Measurements from ENCODE around the gene CHSY3.

The CHSY3 gene

DNA sequence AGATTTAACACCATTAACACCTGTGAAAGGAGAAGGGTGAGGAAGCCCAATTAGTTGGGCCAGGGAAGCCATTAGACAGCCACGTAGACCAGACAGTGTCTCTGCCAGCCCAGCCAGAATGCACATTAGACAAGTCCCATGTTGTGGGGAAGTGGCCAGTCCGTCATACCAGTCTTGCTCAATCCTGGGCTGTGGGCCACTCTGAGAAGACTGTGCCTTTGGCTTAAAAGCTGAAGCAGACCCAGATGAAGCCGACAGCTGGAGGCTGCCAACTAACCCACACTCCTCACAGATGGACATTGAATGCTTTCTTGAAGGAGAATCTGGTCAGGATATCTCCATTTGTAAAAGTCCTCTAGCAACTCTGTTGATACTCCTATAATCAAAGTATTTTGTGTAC, 128.5 kb downstream of the CHSY3 start:
- DNase-seq, result no peak

DNA sequence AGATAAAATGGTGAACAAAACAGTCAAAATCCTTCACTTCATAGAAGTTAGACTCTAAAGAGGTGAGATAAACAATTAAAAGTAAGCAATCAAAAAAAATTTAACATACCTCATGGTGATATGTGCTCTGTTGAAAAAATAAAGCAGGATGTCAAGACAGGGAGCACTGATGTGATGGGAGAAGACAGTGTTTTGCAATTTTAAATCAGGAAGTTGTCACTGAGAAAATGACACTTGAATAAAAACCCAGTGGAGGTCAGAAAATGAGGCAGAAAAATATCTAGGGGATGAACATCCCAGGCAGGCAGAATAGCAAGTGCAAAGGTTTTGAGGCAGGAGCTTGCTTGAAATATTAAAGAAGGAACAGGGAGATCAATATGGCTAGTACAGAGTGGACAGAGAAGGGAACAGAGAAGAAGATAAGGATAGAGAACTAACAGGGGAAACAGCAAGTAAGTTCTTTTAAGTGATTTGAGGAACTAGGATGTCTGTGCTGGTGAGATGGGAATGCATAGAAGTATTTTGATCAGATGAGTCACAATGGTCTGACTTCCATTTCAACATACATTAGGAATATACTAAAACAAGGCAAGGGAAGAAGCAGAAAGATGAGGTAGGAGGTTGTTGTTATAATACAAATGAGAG, 130.4 kb downstream of the CHSY3 start:
- no peak for DNase-seq

DNA sequence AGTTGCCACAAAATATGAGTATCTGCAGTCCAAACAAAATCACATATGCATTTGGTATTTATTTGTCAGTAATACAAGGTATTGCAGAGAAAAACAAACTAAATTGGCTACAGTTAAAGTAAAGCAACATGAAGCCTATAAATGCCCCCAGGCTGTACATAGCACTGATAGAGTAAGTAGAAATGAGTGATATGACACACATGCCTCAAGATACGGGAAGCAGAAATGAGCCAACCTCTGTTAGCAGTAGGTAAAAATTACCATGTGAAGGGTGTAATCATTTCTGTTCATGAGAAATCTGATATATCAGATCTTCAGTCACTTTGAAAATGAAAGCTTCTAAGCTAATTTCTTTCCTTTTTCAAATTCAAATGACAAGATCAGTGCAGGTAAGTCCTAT, 131.1 kb downstream of the CHSY3 start:
- DNase-seq, result no peak

DNA sequence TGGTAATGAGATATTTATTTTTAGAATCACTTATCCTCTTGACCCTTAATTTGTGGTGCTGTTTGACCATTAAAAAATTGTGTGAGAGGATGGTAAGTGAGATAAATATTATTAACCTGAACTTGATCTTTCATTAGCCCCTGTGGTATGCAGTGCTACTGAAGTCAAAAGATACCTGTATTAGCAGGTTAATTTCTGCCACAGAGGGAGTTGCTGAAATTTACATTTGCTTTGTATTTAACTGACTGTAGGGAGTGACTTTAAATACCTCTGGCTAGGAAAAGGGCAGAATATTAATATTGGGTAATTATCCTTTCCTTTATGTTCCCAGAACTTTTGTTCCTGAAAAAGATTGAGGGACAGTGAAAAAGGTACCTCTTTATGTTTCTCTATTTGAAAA, 133.6 kb downstream of the CHSY3 start:
- DNase-seq, result no peak

DNA sequence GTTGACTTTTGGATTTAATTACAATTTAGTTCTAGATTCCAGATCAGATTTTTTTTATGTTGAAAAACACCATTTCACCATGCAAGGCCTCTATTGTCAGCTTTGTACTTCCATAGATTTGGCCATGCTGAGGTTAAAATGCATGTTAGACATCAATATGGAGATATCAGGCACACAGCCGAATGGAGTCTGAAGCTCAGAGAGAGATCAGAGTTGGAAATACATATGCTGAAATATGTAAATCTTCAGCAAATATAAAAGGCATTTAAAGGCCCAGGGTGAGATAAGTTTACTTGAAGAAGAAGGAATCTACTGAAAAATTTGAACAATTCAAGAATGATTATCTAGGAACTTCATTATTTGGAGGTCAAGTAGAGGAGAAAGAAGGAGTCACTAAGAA, 139.6 kb downstream of the CHSY3 start:
- peak in 1 of 2 experiments; percentile 3 for DNase-seq

DNA sequence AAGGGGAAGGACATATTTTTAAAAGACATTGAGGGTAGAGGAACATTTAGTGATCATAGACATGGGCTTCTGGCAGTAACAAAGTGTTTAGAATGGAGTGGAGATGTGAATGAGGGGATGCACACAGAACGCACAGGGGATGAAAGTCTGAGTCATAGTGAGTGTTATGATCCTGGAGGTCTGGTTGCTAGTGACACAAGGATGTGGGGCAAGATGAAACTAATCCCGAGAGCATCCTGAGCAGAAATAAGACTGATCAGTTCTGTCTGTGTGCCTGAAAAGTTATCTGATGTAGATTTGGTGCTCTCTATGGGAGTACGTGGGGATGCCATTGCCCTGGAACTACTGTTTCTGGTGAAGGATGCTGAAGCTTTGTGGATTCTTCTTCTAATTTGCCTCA, 141.1 kb downstream of the CHSY3 start:
- DNase-seq, result no peak

DNA sequence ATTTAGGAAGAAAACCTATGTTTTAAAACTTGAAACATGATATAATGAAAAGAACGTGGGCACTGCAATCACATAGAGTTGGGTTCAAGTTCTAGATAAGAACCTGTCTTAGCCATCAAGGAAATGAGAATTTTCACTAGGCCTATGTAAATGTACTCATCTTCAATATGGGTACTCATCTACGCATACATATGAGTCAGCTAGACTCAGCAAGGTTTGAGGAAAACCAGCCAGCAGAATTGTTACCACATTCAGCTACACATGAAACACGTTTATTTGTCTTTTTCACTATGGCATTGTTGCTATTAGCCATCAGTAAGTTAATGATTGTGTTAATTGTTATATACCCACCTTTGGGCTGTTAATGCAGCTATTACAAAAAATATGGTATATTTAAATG, 146.3 kb downstream of the CHSY3 start:
- no peak for DNase-seq

DNA sequence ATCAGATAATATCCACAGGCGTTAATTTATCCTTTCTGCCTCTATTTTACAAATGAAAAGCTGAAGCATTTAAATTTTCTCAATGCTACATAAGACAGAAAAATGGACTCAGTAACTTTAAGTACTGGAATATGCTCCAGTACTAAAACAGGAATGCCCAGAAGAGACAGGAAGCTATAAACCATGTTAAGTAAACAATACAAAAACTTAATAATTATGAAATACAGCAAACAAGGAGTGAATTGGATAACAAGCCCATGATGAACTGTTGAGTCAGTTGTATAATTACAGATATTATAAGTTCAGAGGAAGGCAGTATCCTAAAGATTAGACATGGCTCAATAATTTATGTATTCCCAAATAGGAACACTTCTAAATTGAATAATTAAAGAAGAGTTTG, 148.5 kb downstream of the CHSY3 start:
- no peak for DNase-seq

DNA sequence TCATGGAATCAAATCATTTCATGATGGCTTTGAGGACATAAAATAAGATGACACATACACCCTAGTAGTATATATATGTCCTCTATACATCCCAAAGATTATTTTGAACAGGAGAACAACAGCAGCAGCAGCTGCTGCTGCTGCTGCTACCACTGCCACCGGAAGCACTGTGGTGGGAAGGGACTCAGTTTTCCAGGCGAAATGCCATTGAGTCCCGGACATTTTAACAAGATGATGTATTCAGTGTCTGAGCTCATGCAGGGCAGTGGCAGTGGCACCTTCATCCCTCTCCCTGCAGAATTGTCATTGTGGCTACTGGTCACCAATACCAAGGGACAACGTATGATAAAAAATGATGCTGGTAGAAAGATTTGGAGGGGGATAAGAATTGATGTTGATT, 151.3 kb downstream of the CHSY3 start:
- no peak for DNase-seq

DNA sequence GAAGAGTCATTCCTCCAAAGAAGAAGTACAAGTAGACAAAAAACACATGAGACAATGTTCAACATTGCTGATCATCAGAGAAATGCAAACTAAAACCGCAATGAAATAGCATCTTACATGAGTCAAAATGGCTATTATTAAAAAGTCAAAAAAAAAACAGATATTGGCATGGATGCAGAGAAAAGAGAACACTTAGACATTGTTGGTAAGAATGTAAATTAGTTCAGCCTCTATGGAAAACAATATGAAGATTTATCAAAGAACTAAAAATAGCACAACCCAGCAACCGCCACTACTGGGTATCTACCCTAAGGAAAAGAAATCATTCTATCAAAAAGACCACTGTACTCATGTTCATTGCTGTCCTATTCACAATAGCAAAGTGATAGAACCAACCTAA, 157.5 kb downstream of the CHSY3 start:
- DNase-seq, result no peak

DNA sequence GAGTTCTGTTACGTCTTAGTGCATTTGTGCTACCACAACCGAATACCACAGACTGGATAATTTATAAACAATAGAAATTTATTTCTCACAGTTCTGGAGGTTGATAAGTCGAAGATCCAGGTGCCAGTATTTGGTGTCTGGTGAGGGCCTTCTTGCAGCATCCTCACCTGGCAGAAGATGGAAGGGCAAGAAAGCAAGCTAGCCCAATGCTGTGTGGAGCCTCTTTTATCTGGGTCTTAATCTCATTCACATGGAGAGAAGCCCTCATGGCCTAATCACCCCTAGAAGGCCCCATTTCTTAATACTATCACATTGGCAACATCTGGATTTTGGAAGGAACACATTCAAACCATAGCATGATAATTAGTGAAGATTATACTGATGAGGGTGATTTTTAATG, 159.3 kb downstream of the CHSY3 start:
- DNase-seq, result no peak

DNA sequence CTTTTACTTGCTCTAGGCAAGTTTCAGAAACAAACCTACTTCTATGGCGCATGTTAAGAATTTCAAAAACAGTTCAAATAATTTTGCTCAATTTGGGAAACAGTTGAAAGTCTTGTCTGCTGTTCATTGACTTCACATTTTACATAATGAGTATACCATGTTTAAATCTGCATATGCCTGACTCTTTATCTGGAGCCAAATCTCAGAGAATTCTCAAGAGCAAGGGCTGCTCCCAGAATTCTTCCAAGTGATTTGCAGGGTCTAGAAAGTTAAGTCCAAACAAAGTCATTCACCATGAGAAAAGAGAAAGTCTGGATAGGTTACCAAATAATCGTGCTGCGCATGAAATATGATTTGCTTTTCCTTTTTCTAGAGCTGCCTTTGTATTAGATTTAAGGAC, 160.2 kb downstream of the CHSY3 start:
- DNase-seq, result no peak

DNA sequence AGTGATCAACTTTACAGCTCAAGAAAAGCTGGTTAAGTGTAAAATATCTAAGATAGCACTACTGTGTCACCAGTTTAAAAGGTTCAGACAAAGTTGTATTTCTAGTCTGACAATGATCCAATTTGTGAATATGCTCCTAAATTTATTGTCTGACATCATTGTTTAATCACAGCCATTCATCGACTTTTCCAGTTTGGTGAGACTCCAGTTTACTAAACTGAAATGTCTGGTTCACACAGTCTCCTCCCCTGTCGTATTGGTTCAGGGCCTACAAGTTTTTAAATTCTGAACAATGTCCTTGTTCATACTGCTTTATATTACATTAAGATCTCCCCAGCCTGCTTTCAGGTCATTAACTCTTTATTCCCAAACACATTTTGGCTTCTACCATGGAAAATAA, 161.4 kb downstream of the CHSY3 start:
- no peak for DNase-seq

DNA sequence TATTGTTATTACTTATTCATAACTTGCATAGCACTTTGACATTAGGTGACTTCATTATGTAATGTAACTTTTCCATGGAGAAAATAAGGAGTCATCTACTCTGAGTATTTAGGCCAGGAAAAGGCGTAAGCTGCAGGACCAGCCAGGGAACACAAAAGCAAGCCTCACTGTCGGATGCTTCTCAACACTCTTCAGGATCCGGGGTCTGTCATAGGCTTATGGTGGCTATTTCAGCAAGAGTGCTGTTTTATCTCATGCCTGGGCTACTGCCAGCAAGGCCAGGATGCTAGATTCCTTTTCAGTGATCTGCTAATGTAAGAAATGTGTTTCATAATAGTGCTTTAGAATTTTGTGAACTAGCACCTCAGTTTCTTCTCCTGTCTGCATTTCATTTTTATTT, 162.4 kb downstream of the CHSY3 start:
- no peak for DNase-seq

DNA sequence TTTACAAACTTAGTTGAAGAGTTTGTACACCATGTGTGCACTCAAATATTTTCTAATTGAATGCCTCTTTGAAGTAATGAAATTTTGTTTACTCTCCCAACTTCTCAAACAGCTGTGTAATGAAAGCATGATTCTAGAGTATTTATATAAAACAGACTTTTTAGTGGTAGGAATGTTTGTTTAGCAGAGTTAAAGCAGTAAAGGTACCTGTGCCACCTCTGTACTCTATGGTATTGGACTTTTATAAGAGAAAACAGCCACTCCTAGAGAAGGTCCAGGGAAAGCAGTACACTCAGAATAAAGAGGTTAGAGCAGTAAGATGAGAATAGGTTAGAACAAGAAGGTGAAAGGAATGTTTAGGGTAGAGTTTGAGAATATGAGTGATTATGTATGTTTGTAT, 163.1 kb downstream of the CHSY3 start:
- no peak for DNase-seq

DNA sequence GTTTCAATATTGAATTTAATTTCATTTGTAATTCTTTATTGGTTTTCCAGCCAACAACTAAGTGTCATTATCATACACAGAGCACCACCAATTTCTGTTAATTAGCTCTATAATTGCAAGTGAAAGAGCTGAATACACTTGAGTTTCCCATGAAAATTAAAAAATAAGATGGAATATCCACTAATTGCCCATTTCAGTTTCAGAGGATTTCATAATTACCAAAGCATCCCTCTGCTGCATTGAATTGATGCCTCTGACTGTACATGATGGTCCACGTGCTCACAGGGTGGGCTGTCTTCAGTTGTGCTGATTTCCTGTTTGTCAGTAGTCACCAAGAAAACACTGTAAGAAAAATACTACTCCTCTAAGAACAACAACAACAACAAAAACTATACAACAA, 163.8 kb downstream of the CHSY3 start:
- DNase-seq, result no peak

DNA sequence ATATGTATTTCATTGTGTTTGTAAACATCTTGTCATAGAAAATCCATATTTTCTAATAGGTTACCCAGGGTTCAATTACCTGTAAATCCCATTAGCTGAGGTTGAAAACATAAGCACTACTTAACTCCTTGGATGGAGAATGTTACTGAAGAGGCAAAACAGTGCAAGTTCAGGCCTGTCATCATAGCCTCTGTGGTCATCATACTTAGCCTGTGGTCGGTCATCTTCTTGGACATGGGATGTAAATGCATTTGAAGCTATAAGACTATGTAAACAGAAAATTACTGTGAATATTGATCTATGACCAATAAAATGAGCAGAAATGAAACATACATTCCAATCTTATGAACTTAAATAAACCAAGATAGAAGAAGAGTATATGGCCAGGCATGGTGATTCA, 164.7 kb downstream of the CHSY3 start:
- no peak for DNase-seq

DNA sequence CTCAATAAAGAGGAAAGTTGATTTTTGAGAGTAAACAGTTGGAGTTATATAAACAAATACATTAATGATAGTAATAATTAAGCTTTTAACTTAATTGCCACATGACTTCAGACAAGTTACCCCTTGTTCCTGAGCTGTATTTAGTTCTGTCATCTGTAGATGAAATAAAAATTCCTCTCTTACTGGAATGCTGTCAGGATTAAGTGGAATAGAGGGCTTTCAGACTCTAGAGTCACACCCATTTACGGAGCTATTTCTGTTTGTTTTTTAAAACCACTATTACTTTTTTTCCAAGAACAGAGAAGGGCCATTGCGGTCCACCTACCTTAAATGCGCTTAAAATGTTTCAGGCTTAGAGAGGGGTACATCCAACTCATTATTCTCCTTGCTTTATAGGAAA, 170.6 kb downstream of the CHSY3 start:
- no peak for DNase-seq

DNA sequence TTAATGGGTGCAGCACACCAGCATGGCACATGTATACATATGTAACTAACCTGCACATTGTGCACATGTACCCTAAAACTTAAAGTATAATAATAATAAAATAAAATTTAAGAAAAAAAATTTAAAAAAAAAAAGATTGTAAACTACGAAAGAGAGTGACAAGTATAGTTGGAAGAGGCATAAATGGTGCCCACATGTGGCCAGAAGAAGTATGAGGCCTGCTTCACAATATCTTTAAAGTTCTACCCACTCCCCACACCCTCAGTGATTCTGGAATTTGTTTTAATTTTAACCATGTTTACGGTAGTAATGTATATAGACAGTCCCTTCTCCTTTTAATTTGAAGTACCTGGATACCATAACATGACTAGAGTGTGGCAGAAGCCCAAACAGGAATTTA, 172.7 kb downstream of the CHSY3 start:
- no peak for DNase-seq

DNA sequence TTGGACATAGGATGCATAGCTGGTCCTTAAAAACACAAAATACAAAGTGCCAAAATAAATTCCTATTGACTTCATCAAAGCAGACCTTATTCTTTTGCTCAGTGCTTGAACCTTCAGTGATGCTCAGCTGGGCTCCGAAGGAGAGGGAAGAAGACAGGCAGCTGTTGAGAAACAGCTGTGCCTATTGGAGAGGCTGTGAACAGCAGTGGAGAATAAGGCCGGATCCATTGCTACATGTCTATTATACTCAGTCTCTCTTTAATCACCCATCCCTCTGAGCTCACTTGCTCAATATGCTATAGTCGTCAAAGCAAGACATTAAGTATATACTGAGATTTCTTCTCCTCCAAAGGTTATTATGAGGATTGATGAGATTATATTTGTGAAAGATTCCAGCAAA, 174.4 kb downstream of the CHSY3 start:
- DNase-seq, result no peak

DNA sequence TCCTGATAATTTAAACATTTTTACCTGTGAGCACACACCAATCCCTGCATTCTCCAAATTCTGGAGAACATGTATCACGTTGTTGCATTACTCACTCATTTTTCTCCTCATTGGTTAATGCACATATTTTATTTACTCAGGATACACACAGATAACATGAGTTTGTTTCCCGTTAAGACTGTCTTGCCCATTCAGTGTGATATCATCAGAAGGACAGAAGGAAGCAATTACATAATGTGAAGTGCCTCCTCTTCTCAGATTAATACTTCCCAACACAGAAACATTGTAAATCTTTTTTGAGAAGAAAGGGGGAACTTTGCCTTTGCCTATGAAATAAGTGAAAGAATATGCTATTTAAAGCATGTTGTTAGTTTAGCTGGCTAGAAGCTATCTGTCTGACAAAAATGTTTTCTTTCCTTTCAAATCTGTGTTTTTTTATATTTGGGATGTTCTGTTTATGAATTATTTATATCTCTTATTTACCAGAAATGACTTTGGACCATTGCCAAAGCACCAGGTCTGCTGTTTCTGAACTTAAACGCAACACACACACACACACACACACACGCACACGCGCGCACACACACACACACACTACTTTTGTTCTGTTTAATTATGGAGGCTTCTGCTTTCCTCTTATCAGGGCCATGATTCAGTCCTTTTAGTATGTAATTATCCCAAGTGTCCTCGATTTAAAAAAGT, 186.5 kb downstream of the CHSY3 start:
- DNase-seq, result no peak

DNA sequence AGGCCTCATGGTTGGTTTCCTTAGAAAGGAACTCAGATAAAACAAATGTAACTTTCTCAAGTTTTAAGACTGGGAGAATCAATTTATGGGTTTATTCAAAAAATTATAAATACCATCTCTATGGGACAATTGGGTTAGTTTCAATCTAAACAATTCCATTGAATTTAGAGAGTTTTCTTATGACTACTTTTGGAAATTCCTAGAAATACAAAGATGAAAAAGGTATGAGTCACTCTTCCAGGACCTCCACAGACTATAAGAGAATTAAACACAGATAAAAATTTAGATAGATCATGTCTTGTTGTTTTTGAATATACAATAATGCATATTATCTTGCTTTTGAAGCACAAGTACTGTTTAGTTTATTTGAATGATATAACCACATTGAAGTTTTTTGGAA, 188.7 kb downstream of the CHSY3 start:
- DNase-seq, result no peak

DNA sequence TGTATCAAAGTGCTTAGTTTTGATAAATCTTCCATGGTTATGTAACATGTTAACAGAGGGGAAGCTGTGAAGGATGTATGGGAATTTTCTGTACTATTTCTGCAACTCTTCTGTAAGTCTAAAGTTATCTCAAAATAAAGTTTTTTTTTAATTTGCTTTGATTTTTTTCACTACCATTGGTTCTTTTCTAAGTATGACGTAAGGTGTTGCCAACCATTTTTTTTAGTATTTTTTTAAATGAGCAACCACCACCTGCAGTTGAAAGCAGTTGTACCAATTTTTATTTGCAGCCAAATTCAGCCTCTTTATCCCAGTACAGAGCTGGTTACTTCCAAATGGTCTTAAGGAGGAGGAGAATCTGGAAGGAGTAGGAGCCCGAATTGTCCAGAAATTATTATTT, 192.2 kb downstream of the CHSY3 start:
- no peak for DNase-seq

DNA sequence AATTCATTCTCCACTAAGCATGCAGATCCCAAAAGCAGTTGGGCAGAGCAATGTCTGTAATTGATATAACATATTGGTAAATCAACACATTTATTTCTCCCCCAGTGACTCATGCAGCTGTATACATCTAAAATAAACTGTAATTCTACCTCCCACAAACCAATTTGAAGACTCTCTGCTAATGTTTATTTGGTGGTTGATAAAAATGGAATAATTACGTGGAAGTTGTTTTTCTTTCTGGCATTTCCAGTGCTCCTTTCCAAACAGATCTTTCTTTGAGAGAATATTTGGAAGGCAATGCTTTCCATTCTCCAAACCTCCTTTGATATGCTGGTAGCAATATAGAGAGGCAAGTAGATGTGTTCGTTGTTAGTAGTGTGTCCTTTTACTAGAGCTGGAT, 194.7 kb downstream of the CHSY3 start:
- DNase-seq, result no peak

DNA sequence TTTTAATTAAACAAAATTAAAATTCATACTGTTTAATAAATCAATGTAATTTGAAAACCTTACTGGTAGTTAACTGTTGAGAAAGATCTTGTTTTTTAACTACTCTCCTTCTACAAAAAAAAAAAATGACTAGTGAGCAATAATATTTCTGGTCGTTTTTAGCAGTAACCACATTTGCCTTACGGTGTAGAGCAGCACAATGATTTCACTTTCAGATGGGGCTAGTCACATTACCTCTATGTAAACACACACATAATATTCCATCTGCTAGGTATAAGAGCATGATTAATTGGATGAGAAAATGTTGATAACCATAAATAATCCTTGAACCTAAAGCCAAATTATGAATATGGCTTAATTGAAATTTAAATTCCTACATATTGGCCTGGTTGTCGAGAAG, 198.1 kb downstream of the CHSY3 start:
- DNase-seq, result peak in 1 of 2 experiments; percentile 3

Measured in NCI-H526 (cell line).